MCF 10A (cell line): ENCODE data around the gene OXLD1. TPM values are rescaled to one million over a fixed set of nuclear protein-coding genes. Genes with fewer than 3 reads are reported as not detected.

Experiments used
- BruUV-seq: library from RNA; stranded (reverse); fragments of 400-500 nt; replicated peaks from 2 replicates; lab custom pipeline; 2021; lab: Mats Ljungman, UMichigan
- CTCF ChIA-PET: fragments of 300-600 bp; sonication (Branson Sonifier 250); formaldehyde crosslinking; extraction: SDS; loops from one replicate; lab custom pipeline; 2021; ENCODE audit warnings: antibody characterized with exemption, inconsistent platforms; lab: Yijun Ruan, JAX
- POLR2A ChIA-PET: fragments of 300-600, 350-650 bp; sonication (Branson Sonifier 250); formaldehyde crosslinking; extraction: SDS; loops from one replicate; lab custom pipeline; 2020; ENCODE audit warnings: antibody characterized with exemption, inconsistent platforms; lab: Yijun Ruan, JAX
- DNase-seq: peaks from one replicate; pipeline ENCODE4 v3.0.0-alpha.2; 2018; ENCODE audit not compliant: unreplicated experiment
- H3K27ac Mint-ChIP-seq: one replicate; pipeline ENCODE4 v1.8.0; 2022; ENCODE audit warnings: mild to moderate bottlenecking, low read depth, mixed read lengths; ENCODE audit not compliant: unreplicated experiment
- H3K27me3 Mint-ChIP-seq: one replicate; pipeline ENCODE4 v1.8.0; 2022; ENCODE audit warnings: mixed read lengths; ENCODE audit not compliant: insufficient read depth, unreplicated experiment
- H3K36me3 Mint-ChIP-seq: one replicate; pipeline ENCODE4 v1.8.0; 2022; ENCODE audit warnings: mild to moderate bottlenecking, moderate library complexity, mixed read lengths; ENCODE audit not compliant: insufficient read depth, unreplicated experiment
- H3K4me1 Mint-ChIP-seq: one replicate; pipeline ENCODE4 v1.8.0; 2022; ENCODE audit warnings: mixed read lengths; ENCODE audit not compliant: insufficient read depth, unreplicated experiment
- H3K4me3 Mint-ChIP-seq: one replicate; pipeline ENCODE4 v1.8.0; 2022; ENCODE audit warnings: mild to moderate bottlenecking, moderate library complexity, mixed read lengths; ENCODE audit not compliant: unreplicated experiment
- H3K9me3 Mint-ChIP-seq: one replicate; pipeline ENCODE4 v1.8.0; 2022; ENCODE audit warnings: mixed read lengths; ENCODE audit not compliant: unreplicated experiment
- intact Hi-C: fragments of 100-400 bp; cut with micrococcal nuclease; formaldehyde crosslinking; loops from 2 replicates; pipeline ENCODE4 v1.14.1; 2022
- total RNA-seq: library from RNA; stranded (reverse); gene quantifications from 2 replicates; pipeline ENCODE4 v1.2.3, GENCODE V29; 2022
- TF ChIP-seq, protein P1 (sequence below): fragments of 200-600 bp; IDR thresholded peaks from one replicate; pipeline ENCODE4 v1.8.0; 2022; ENCODE audit warnings: antibody characterized with exemption, mild to moderate bottlenecking; ENCODE audit not compliant: unreplicated experiment

Gene OXLD1
- total RNA-seq, 1 experiment from 2014 or later: 54.8 TPM

GRCh38 chr17:81656835-81657234, 9.6 kb downstream of the OXLD1 start:
- no peaks in the 10 kb centered on the region for H3K27me3 Mint-ChIP-seq
- no peak overlapping the region for H3K4me3 Mint-ChIP-seq
- H3K27ac Mint-ChIP-seq: no peak overlapping the region
- DNase-seq: no peak
- intact Hi-C loops: no loop called here
- TF ChIP-seq, protein P1, sequence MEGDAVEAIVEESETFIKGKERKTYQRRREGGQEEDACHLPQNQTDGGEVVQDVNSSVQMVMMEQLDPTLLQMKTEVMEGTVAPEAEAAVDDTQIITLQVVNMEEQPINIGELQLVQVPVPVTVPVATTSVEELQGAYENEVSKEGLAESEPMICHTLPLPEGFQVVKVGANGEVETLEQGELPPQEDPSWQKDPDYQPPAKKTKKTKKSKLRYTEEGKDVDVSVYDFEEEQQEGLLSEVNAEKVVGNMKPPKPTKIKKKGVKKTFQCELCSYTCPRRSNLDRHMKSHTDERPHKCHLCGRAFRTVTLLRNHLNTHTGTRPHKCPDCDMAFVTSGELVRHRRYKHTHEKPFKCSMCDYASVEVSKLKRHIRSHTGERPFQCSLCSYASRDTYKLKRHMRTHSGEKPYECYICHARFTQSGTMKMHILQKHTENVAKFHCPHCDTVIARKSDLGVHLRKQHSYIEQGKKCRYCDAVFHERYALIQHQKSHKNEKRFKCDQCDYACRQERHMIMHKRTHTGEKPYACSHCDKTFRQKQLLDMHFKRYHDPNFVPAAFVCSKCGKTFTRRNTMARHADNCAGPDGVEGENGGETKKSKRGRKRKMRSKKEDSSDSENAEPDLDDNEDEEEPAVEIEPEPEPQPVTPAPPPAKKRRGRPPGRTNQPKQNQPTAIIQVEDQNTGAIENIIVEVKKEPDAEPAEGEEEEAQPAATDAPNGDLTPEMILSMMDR: no peak
- peaks cover 3% of the 10 kb centered on the region for H3K4me1 Mint-ChIP-seq
- ChIA-PET CTCF (interaction anchor here (0.8 kb wide), 1 partner anchor 9 kb away, joined by 3 read pairs; no protein-coding TSS in a partner anchor), POLR2A (no interaction called here)
- no peaks in the 10 kb centered on the region for H3K36me3 Mint-ChIP-seq
- no peaks in the 10 kb centered on the region for H3K9me3 Mint-ChIP-seq
- BruUV-seq: no TSS peak

GRCh38 chr17:81656118-81656743, 10.2 kb downstream of the OXLD1 start, which contains the start of gene PDE6G:
Gene PDE6G (minus strand): TSS chr17:81656542. CDS start chr17:81653305, 3,237 bp downstream.
- Mint-ChIP-seq H3K36me3 (no peaks in the 10 kb centered on the region), H3K9me3 (no peaks in the 10 kb centered on the region), H3K4me1 (peaks cover 7% of the 10 kb centered on the region), H3K27ac (no peak within 1 kb of the TSS), H3K4me3 (no peak within 1 kb of the TSS), H3K27me3 (no peaks in the 10 kb centered on the region)
- POLR2A ChIA-PET: interaction anchor here (1.1 kb wide), 2 partner anchors 9 to 10 kb away, joined by 3 read pairs; no protein-coding TSS in a partner anchor
- intact Hi-C loops: no loop called here
- no peak for DNase-seq
- TF ChIP-seq, protein P1: no peak
- BruUV-seq: no TSS peak
- CTCF ChIA-PET: interaction anchor here (0.8 kb wide), 1 partner anchor 9 kb away, joined by 3 read pairs; no protein-coding TSS in a partner anchor

DNA sequence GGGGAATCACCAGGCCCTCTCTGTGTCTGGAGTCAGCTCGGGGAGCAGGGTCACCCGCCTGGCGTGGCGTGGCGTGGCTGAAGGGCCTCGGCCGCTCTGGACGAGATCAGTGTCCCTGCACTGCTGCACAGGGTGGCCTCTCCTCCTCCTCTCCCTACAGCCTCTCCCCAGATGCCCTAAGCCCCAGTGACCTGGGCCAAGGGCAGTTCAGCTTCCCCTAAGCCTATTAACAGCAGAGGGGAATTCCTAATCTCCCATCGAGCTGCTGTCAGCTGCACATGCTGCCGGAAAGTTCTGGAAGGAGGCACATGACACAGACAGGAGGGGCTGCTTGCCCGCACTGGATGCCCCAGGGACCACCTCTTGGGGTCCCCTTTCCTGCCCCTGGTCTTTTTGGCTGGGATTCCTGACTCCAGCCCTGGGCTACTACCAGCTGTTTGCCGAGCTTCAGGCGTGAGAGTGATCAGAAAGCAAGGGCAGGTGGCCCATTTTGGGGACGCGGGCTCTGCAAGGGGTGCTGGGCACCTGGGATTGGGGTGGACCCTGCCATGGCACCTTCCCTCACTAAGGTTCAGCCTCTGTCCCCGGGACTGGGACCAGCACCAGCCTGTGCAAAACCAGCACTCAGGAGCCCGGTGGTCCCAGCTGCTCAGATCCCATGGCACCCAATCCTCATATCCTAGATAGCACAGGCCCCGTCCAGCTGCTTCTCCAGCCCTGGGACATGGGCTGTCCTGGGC, 10.9 kb downstream of the OXLD1 start:
- H3K4me1 Mint-ChIP-seq: peaks cover 7% of the 10 kb centered on the region
- H3K27ac Mint-ChIP-seq: no peak overlapping the region
- H3K9me3 Mint-ChIP-seq: no peaks in the 10 kb centered on the region
- ChIA-PET CTCF (no interaction called here), POLR2A (interaction anchor here (1.1 kb wide), 2 partner anchors 10 kb away, joined by 3 read pairs; no protein-coding TSS in a partner anchor)
- intact Hi-C loops: no loop called here
- no peak for DNase-seq
- peaks cover 5% of the 10 kb centered on the region for H3K36me3 Mint-ChIP-seq
- TF ChIP-seq, protein P1: no peak
- no TSS peak for BruUV-seq
- H3K27me3 Mint-ChIP-seq: no peaks in the 10 kb centered on the region
- H3K4me3 Mint-ChIP-seq: no peak overlapping the region
